IPS-18c (cell line): ENCODE measurements around the gene TSR1.

Experiments
- H3K4me3 ChIP-seq: 2 replicates; pipeline ENCODE4 v1.7.0; 2013; ENCODE audit warnings: low read depth, mild to moderate bottlenecking, low read length, moderate library complexity; ENCODE audit not compliant: insufficient read depth
- H3K9me3 ChIP-seq: one replicate; pipeline ENCODE4 v1.6.1; 2013; ENCODE audit warnings: mild to moderate bottlenecking, low read length, moderate library complexity; ENCODE audit not compliant: control insufficient read depth, insufficient read depth

The TSR1 gene

GRCh38 chr17:2309338-2310154 is 26.7 kb downstream of the TSR1 start:
- H3K4me3 ChIP-seq = no peak overlapping the region
- no peaks in the 10 kb centered on the region for H3K9me3 ChIP-seq

- H3K4me3 ChIP-seq = no peak overlapping the region
- H3K9me3 ChIP-seq = no peaks in the 10 kb centered on the region
Observed at GRCh38 chr17:2304931-2305330, 31.3 kb downstream of the TSR1 start.

DNA sequence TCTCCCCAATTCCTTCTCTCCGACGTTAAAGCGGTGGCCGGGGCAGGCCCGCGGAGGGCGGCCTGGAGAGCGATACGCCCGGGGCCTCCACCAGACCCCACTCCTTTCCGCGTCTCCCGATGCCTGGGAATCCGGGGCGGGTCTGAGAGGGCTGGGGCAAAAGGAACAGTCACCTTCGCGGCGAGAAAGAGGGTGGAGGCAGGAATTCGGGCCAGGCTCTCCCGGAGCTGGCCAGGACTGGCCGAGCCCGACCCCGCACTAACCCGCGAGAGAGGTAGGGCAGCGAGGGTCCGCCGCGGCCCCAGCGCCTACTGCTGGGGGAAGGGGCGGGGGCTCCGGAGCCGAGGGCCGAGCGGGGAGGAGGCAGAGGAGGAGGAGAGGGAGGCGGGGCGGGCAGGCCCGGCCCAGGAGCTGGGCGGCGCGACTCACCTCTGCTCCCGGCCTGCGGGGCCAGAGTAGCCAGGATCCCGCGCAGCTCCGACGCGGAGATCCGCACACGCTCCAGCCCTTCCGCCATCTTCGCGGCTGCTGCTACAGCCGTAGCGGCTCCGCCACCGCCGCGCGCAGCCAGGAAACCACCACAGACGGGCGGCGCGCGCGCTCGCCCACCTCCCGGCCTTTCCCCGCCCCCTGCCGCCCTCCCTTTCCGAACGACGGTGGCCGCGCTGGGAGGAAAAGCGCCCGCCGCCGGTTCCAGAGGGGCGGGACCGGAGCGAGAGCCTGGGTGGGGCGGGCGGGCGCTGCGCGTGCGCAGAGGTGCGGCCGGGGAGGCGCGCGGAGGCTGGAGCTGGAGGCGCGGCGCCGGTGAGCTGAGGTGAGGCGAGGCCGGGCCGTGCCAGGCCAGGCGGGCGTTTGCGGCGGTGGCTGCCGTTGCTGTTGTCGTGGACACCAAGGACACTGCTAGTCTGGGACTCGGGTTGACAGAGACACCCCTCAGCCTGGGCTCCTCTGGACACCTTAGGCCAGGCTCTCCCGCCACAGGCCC is 32.8 kb downstream of the TSR1 start, which contains the start of the genes SMG6 and SRR:
Gene SMG6 (minus strand): TSS at position 582 of the 985 bp plus-strand sequence. CDS start 65 bp downstream, at position 517.
Gene SRR (plus strand): TSS at position 747 of the 985 bp plus-strand sequence. CDS start 11,611 bp downstream, outside the sequence.
- Histone ChIP-seq H3K9me3 (no peaks in the 10 kb centered on the region), H3K4me3 (peak within 1 kb of the TSS; percentile 96)

DNA sequence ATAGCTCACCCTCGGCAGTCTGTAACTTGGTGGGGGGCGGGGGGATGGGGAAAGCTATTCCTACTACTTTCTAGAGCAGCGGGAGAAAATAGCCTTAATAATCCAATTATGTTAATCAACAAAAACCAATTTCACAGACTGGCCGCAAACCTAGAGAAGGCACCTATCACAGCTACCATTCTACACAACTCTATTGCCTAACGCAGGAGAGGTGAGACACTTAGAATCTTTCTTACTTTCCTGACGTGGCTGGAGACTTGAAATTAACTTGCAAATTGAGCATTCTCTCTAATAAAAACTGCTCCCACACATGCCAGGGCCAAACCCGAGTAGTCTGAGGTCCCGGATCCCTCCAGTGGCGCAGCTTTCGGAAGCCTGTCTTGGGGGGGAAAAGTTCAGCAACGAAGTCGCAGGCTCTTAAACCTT is 33.5 kb downstream of the TSR1 start:
- H3K9me3 ChIP-seq = no peaks in the 10 kb centered on the region
- peak overlapping the region; percentile 96 for H3K4me3 ChIP-seq

- Histone ChIP-seq H3K4me3 (no peak overlapping the region), H3K9me3 (peaks cover 2% of the 10 kb centered on the region)
Observed at GRCh38 chr17:2299756-2300155, 36.5 kb downstream of the TSR1 start.

- peaks cover 2% of the 10 kb centered on the region for H3K9me3 ChIP-seq
- H3K4me3 ChIP-seq = no peak overlapping the region
Observed at GRCh38 chr17:2299136-2299535, 37.1 kb downstream of the TSR1 start.

DNA sequence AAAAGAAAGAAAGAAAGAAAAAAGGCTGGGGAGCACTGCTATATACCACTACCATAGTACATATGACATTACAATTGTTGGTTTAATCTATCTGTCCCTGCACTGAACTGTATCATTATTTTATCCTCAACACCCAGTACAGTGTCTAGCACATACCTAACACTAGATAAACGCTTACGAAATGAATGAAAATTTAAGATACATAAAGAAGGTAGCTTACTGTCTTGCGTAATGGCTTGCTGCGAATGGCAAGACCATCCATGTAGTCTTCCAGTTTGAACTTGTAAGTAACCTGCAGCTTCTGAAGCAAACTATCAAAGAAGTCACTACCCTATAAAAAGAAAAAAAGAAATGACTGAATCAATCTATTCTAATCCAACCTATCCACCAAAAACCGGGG is 39.2 kb downstream of the TSR1 start:
- H3K4me3 ChIP-seq = no peak overlapping the region
- H3K9me3 ChIP-seq = peaks cover 2% of the 10 kb centered on the region

DNA sequence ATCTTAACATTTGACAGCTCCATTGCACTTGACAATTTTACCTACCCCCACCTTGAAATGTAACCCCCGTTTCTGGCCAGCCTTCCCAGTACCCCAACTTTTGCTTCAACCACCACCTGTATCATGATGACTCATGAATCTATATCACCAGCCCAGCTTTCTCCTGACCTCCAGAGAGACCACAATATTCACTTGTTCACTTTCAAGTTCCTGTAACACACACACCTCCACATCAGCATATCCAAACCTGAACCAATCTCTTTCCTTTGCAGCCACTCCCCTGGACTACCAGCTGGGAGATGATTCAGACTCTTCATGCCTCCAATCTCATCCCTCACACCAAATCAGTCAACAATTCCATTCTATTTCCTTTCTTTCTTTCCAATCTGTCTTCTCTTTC is 40.7 kb downstream of the TSR1 start:
- peaks cover 2% of the 10 kb centered on the region for H3K9me3 ChIP-seq
- H3K4me3 ChIP-seq = no peak overlapping the region

- Histone ChIP-seq H3K4me3 (no peak overlapping the region), H3K9me3 (peaks cover 2% of the 10 kb centered on the region)
Observed at GRCh38 chr17:2292100-2292499, 44.2 kb downstream of the TSR1 start.

GRCh38 chr17:2289878-2290478 is 46.3 kb downstream of the TSR1 start:
- H3K9me3 ChIP-seq = no peaks in the 10 kb centered on the region
- H3K4me3 ChIP-seq = no peak overlapping the region

DNA sequence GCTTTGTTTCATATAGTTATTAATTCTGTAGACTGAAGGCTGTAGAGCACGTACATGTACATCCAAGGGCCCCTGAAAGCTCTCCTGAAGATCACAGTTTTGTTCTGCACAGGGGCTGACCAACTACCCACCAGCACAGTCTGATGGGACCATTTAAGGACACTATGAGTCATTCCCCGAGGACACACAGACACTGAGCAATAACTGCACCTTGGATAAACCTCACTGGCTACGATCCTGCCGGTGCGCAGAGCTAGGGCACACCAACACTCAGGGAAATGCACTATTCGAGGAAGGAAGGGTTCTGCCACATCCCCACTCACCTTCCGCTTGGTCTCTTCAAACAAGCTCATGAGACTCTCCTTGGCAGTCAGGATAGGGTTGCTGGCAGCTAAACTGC is 53.0 kb downstream of the TSR1 start:
- no peaks in the 10 kb centered on the region for H3K9me3 ChIP-seq
- no peak overlapping the region for H3K4me3 ChIP-seq

- H3K4me3 ChIP-seq = no peak overlapping the region
- H3K9me3 ChIP-seq = no peaks in the 10 kb centered on the region
Observed at GRCh38 chr17:2282297-2282873, 53.9 kb downstream of the TSR1 start.

- Histone ChIP-seq H3K9me3 (no peaks in the 10 kb centered on the region), H3K4me3 (no peak overlapping the region)
Observed at GRCh38 chr17:2279707-2280106, 56.5 kb downstream of the TSR1 start.

DNA sequence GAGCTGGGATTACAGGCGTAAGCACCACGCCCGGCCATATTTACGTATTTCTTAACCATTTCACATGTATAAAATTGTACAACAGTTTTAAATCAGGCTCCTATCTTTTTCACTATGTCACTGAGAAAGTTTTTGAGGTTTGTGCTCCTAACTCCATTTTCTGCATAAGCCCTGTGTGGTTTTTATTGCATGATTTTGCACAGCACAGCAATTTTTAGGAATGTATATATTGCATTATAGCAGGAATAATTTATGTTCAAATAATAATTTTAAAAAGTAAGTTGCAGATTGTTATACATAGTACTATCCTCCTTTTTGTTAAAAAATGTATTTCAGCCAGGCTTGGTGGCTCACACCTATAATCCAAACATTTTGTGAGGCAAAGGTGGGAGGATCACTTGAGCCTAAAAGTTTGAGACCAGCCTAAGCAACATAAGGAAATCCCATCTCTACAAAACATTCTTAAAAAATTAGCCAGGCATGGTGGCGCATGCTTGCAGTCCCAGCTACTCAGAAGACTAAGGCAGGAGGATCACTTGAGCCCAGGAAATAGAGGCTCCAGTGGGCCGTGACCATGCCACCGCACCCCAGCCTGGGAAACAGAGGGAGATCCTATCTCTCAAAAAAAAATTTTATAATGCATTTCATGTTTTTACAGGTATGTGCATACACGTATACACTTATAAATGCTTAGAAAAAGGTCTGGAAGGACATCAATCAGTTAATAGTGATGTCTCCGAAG is 58.7 kb downstream of the TSR1 start:
- Histone ChIP-seq H3K4me3 (no peak overlapping the region), H3K9me3 (no peaks in the 10 kb centered on the region)

DNA sequence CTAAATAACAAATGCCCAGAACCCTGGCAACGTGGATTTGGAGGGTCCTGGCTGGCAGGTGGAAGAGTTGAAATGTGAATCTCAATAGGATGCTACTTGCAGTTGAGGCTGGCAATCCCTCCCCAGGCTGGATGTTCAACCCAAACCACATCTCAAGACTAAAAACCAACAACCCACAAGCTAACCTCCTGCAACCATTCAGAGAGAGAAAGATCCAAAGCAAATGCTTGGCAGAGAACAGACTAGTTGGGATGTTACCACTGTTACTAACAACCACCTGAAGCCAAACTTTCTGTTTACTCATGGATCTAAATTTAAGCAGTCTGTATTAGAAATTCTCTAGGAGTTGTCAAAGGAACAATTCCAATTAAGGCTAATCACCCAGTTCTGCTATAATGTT is 60.5 kb downstream of the TSR1 start:
- H3K4me3 ChIP-seq = no peak overlapping the region
- H3K9me3 ChIP-seq = no peaks in the 10 kb centered on the region

DNA sequence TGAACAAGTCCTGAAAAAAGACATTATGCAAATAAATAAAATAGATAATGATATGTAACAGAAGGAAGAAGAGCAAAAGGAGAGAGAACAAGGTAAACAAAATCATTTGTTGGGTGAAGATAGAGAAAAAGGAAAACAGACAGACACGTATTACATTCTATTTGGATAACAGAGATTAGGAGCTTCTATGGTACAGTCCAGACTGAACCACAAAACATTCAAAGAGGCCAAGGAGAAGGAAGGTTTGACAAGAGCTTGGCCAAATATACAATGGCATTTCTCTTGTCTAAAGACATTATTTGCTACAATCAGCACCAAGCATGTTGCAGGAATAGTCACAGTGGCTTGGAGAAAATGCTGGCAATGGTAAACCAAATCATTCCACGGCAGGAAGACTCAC is 61.8 kb downstream of the TSR1 start:
- Histone ChIP-seq H3K4me3 (no peak overlapping the region), H3K9me3 (no peaks in the 10 kb centered on the region)
